Neuronal stem cell (in vitro differentiated cells): ENCODE results near the gene CFAP97.

Source experiments
- DNase-seq: peaks from one replicate; pipeline ENCODE4 v3.0.0-alpha.2; 2013; ENCODE audit warnings: low spot score
- H2AFZ ChIP-seq: one replicate; pipeline ENCODE4 v1.6.1; 2013; ENCODE audit warnings: mild to moderate bottlenecking, low read length, inconsistent platforms
- H2AK5ac ChIP-seq: 2 replicates; pipeline ENCODE4 v1.6.1; 2013; ENCODE audit warnings: low read depth, mild to moderate bottlenecking, inconsistent platforms, low read length, moderate library complexity, mixed read lengths
- H2BK120ac ChIP-seq: 2 replicates; pipeline ENCODE4 v1.6.1; 2013; ENCODE audit warnings: low read depth, mild to moderate bottlenecking, inconsistent platforms, low read length, moderate library complexity, mixed read lengths
- H2BK12ac ChIP-seq: one replicate; pipeline ENCODE4 v1.6.1; 2013; ENCODE audit warnings: low read length, inconsistent platforms
- H2BK15ac ChIP-seq: 2 replicates; pipeline ENCODE4 v1.6.1; 2013; ENCODE audit warnings: mild to moderate bottlenecking, low read length, inconsistent platforms, mixed read lengths
- H2BK5ac ChIP-seq: one replicate; pipeline ENCODE4 v1.6.1; 2013; ENCODE audit warnings: inconsistent platforms, mild to moderate bottlenecking, low read length, moderate library complexity
- H3K14ac ChIP-seq: one replicate; pipeline ENCODE4 v1.6.1; 2013; ENCODE audit warnings: low read length, inconsistent platforms
- H3K18ac ChIP-seq: 2 replicates; pipeline ENCODE4 v1.6.1; 2013; ENCODE audit warnings: low read length, inconsistent platforms
- H3K23ac ChIP-seq: 2 replicates; pipeline ENCODE4 v1.6.1; 2013; ENCODE audit warnings: low read depth, mild to moderate bottlenecking, mixed read lengths, low read length, inconsistent platforms; ENCODE audit not compliant: poor library complexity
- H3K27ac ChIP-seq: replicated peaks from 3 replicates; pipeline ENCODE4 v1.5.1; 2013; ENCODE audit warnings: low read length, inconsistent platforms
- H3K27me3 ChIP-seq, 3 experiments: 2 replicates each; pipeline ENCODE4 v1.6.1; 2013; ENCODE audit warnings: low read length in 3 of 3, mild to moderate bottlenecking in 2 of 3, inconsistent platforms in 1 of 3, low read depth in 1 of 3, mixed read lengths in 1 of 3, moderate library complexity in 1 of 3; ENCODE audit not compliant: control insufficient read depth in 3 of 3, insufficient read depth in 3 of 3
- H3K36me3 ChIP-seq, 2 donors: replicated peaks in 1 of 2; 2 replicates each; pipeline ENCODE4 v1.6.1; 2013; ENCODE audit warnings: low read length in 2 of 2; ENCODE audit not compliant: control insufficient read depth in 2 of 2, insufficient read depth in 2 of 2
- H3K4ac ChIP-seq: 2 replicates; pipeline ENCODE4 v1.6.1; 2013; ENCODE audit warnings: inconsistent platforms, mild to moderate bottlenecking, low read length, moderate library complexity
- H3K4me1 ChIP-seq, 2 donors: 1 replicate in 1 of 2; 2 replicates in 1 of 2; pipeline ENCODE4 v1.6.1; 2013; ENCODE audit warnings: low read length in 2 of 2, low read depth in 1 of 2; ENCODE audit not compliant: control insufficient read depth in 2 of 2, insufficient read depth in 1 of 2
- H3K4me2 ChIP-seq: one replicate; pipeline ENCODE4 v1.6.1; 2013; ENCODE audit warnings: mild to moderate bottlenecking, low read length, inconsistent platforms; ENCODE audit not compliant: insufficient read depth, poor library complexity, severe bottlenecking
- H3K4me3 ChIP-seq, 2 donors: 2 replicates each; pipeline ENCODE4 v1.5.1; 2013; ENCODE audit warnings: low read length in 2 of 2, mild to moderate bottlenecking in 2 of 2, inconsistent platforms in 1 of 2, moderate library complexity in 1 of 2
- H3K79me1 ChIP-seq: one replicate; pipeline ENCODE4 v1.6.1; 2013; ENCODE audit warnings: low read depth, mild to moderate bottlenecking, inconsistent platforms, low read length, moderate library complexity
- H3K9ac ChIP-seq: one replicate; pipeline ENCODE4 v1.6.1; 2013; ENCODE audit warnings: mild to moderate bottlenecking, low read depth, low read length, inconsistent platforms; ENCODE audit not compliant: poor library complexity
- H3K9me3 ChIP-seq, 2 donors: replicated peaks in 1 of 2; 2 replicates each; pipeline versions ENCODE3 to v1.6.1; 2013; ENCODE audit warnings: low read length in 2 of 2, mild to moderate bottlenecking in 2 of 2, inconsistent platforms in 1 of 2, low read depth in 1 of 2, mixed read lengths in 1 of 2, moderate library complexity in 1 of 2; ENCODE audit not compliant: control insufficient read depth in 2 of 2, insufficient read depth in 1 of 2
- H4K8ac ChIP-seq: one replicate; pipeline ENCODE4 v1.6.1; 2013; ENCODE audit warnings: low read depth, mild to moderate bottlenecking, inconsistent platforms, low read length, moderate library complexity
- H4K91ac ChIP-seq: one replicate; pipeline ENCODE4 v1.6.1; 2013; ENCODE audit warnings: low read length, low read depth, mild to moderate bottlenecking, inconsistent platforms; ENCODE audit not compliant: poor library complexity
- WGBS, 2 donors: extraction: QIAGEN DNeasy Blood & Tissue Kit; methylation state at CpG; one replicate each; pipeline ENCODE4 v1.1.7; 2013; ENCODE audit warnings: missing lambda C conversion rate in 2 of 2, mixed read lengths in 1 of 2; ENCODE audit not compliant: insufficient read length in 2 of 2, insufficient replicate concordance in 1 of 2; ENCODE audit errors: extremely low coverage in 2 of 2; 5-methylcytosine and 5-hydroxymethylcytosine counted together

Gene CFAP97

GRCh38 chr4:185124006-185124405 is 79.8 kb downstream of the CFAP97 start:
- Histone ChIP-seq H3K4ac (no peak overlapping the region), H3K4me3 (no peak overlapping the region), H3K36me3 (no peaks in the 10 kb centered on the region), H2BK12ac (no peak overlapping the region), H3K14ac (no peak overlapping the region), H3K79me1 (no peaks in the 10 kb centered on the region), H3K27me3 (peaks cover 0 to 70% (median 19%) of the 10 kb centered on the region in 3 experiments), H3K23ac (no peak overlapping the region), H3K4me2 (no peak overlapping the region), H4K91ac (no peak overlapping the region), H2BK15ac (no peak overlapping the region), H2BK120ac (no peak overlapping the region), H3K9ac (no peak overlapping the region), H2BK5ac (no peak overlapping the region), H4K8ac (no peak overlapping the region), H3K18ac (no peak overlapping the region), H3K9me3 (no peaks in the 10 kb centered on the region), H2AK5ac (no peak overlapping the region), H3K27ac (no peak overlapping the region), H2AFZ (no peak overlapping the region), H3K4me1 (peaks cover 0 to 5% of the 10 kb centered on the region in 2 donors)
- no peak for DNase-seq
- WGBS, 2 donors = no CpG with 5 or more reads among the region's 3 CpGs

GRCh38 chr4:185122681-185123345 is 81.0 kb downstream of the CFAP97 start:
- Histone ChIP-seq H3K27ac (no peak overlapping the region), H2AFZ (no peak overlapping the region), H3K79me1 (no peaks in the 10 kb centered on the region), H4K8ac (no peak overlapping the region), H2BK120ac (no peak overlapping the region), H3K9ac (no peak overlapping the region), H2BK15ac (no peak overlapping the region), H3K4me2 (no peak overlapping the region), H3K18ac (no peak overlapping the region), H2BK5ac (no peak overlapping the region), H3K14ac (no peak overlapping the region), H3K23ac (no peak overlapping the region), H3K4me1 (peaks cover 0 to 4% of the 10 kb centered on the region in 2 donors), H3K27me3 (peaks cover 0 to 69% (median 10%) of the 10 kb centered on the region in 3 experiments), H3K9me3 (no peaks in the 10 kb centered on the region), H3K4ac (no peak overlapping the region), H2BK12ac (no peak overlapping the region), H2AK5ac (no peak overlapping the region), H3K4me3 (no peak overlapping the region), H3K36me3 (no peaks in the 10 kb centered on the region), H4K91ac (no peak overlapping the region)
- WGBS, 2 donors = no CpG with 5 or more reads among the region's 6 CpGs
- DNase-seq = no peak

GRCh38 chr4:185120631-185120946 is 83.2 kb downstream of the CFAP97 start:
- Histone ChIP-seq H3K4me1 (peaks cover 0 to 7% of the 10 kb centered on the region in 2 donors), H3K27me3 (peaks cover 0 to 60% (median 0%) of the 10 kb centered on the region in 3 experiments), H3K4me2 (peak overlapping the region; percentile 18), H4K8ac (no peak overlapping the region), H2AFZ (no peak overlapping the region), H2BK120ac (no peak overlapping the region), H3K27ac (no peak overlapping the region), H4K91ac (no peak overlapping the region), H3K4me3 (no peak overlapping the region), H3K36me3 (no peaks in the 10 kb centered on the region), H2AK5ac (no peak overlapping the region), H3K23ac (no peak overlapping the region), H2BK12ac (no peak overlapping the region), H2BK5ac (no peak overlapping the region), H3K9me3 (no peaks in the 10 kb centered on the region), H3K4ac (no peak overlapping the region), H3K14ac (no peak overlapping the region), H2BK15ac (no peak overlapping the region), H3K79me1 (no peaks in the 10 kb centered on the region), H3K9ac (no peak overlapping the region), H3K18ac (no peak overlapping the region)
- DNase-seq = no peak
- no CpG with 5 or more reads among the region's 6 CpGs for WGBS, 2 donors

GRCh38 chr4:185119927-185120630 is 83.7 kb downstream of the CFAP97 start:
- peaks cover 0 to 55% (median 0%) of the 10 kb centered on the region in 3 experiments for H3K27me3 ChIP-seq
- no peak overlapping the region for H3K14ac ChIP-seq
- peaks cover 0 to 7% of the 10 kb centered on the region in 2 donors for H3K4me1 ChIP-seq
- H4K91ac ChIP-seq = no peak overlapping the region
- no peak overlapping the region for H2BK5ac ChIP-seq
- H2BK120ac ChIP-seq = no peak overlapping the region
- no peak overlapping the region for H2AK5ac ChIP-seq
- H3K23ac ChIP-seq = no peak overlapping the region
- H2AFZ ChIP-seq = no peak overlapping the region
- no peaks in the 10 kb centered on the region for H3K79me1 ChIP-seq
- H2BK15ac ChIP-seq = no peak overlapping the region
- H3K9ac ChIP-seq = no peak overlapping the region
- WGBS, 2 donors = no CpG with 5 or more reads among the region's 3 CpGs
- no peaks in the 10 kb centered on the region for H3K36me3 ChIP-seq
- no peak for DNase-seq
- no peak overlapping the region for H3K18ac ChIP-seq
- H3K4ac ChIP-seq = no peak overlapping the region
- H4K8ac ChIP-seq = no peak overlapping the region
- H3K4me3 ChIP-seq = no peak overlapping the region
- H3K27ac ChIP-seq = no peak overlapping the region
- H2BK12ac ChIP-seq = no peak overlapping the region
- no peaks in the 10 kb centered on the region for H3K9me3 ChIP-seq
- H3K4me2 ChIP-seq = no peak overlapping the region
